GM12875 (cell line): Measurements from ENCODE around the gene STAP2.

Source experiments
- H3K4me3 ChIP-seq: one replicate; pipeline ENCODE4 v1.5.1; 2011; ENCODE audit warnings: low read depth, low read length, control low read depth
- CTCF ChIP-seq: IDR thresholded peaks from 2 replicates; pipeline ENCODE4 v1.5.1; 2011; ENCODE audit warnings: low read depth, mild to moderate bottlenecking, control low read depth, inconsistent platforms, low read length, moderate library complexity, borderline replicate concordance; ENCODE audit not compliant: insufficient read depth

Gene STAP2, protein sequence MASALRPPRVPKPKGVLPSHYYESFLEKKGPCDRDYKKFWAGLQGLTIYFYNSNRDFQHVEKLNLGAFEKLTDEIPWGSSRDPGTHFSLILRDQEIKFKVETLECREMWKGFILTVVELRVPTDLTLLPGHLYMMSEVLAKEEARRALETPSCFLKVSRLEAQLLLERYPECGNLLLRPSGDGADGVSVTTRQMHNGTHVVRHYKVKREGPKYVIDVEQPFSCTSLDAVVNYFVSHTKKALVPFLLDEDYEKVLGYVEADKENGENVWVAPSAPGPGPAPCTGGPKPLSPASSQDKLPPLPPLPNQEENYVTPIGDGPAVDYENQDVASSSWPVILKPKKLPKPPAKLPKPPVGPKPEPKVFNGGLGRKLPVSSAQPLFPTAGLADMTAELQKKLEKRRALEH

DNA sequence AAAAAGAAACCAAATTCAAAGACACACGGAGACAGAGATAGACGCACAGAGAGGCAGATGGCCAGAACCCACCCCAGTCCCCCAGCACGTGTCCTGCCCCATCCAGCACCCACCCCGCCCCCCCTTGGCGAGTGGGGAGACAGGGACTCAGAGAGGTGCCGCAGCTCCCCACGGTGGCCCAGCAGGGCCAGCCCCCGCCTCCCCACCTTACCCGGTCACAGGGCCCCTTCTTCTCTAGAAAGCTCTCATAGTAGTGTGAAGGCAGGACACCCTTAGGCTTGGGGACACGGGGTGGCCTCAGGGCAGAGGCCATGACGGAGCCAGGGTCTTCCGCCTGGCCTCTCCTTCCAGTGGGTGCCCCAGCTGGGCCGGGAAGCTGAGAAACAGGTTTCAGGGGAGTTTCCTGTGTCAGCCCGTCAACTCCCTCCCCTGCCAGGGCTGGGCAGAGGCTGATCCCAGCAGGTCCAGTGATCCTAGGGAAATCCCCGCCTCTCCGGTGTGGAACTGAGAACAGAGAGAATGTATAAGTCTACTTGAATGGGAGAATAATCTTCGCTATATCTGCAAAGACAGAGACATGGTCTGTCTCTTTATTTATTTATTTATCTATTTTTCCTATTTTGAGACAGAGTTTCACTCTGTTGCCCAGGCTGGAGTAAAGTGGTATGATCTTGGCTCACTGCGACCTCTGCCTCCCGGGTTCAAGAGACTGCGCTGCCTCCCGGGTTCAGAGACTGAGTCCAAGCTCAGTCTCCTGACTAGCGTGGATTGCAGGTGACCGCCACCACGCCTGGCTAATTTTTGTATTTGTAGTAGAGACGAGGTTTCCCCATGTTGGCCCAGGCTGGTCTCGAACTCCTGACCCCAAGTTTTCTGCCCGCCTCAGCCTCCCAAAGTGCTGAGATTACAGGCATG lies at the start of gene STAP2:
Gene STAP2, minus strand, starts transcription at position 387 of the 915 bp plus-strand sequence. Its CDS starts 74 bp downstream, at position 313.
- TF ChIP-seq CTCF, result no peak
- peak within 1 kb of the TSS; percentile 45 for H3K4me3 ChIP-seq

- TF ChIP-seq CTCF, result no peak
- H3K4me3 ChIP-seq, result peak overlapping the region; percentile 5
Measured at GRCh38 chr19:4386041-4386782, 47.6 kb upstream of the STAP2 start.

DNA sequence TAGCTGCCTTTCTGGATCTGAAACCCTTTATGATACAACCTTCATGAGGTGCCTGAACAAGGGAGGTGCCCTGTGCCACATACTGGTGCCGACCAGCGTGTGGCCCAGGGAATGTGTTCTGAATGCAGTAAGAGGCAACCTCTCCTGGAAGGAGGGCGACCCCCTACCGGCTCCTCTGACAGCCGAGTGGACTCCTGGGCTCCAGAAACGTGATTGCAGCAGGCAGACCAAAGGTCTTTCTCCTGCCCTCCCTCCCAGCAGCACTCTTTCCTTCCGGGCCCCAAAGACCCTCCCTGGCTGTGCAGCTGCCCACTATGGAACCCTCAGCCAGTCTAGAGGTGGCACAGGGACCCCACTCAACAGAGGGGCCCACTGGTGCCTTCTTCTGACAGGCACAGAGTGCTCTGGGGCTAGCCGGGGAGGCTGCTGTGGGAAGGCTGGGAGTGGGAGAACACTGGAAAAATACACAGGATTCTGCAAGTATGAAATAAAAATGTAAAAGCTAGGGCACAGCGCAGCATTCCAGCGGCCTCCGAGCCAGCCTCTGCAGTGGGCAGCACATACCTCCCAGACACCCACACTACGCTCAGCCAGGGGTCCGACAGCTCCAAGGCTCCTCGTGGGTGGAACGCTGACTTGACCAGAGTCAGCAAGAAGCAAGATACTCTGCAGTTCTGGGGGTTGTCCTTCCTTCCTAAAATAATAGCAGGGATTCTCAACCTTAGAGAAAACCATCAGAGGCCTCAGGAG lies 46.8 kb upstream of the STAP2 start:
- TF ChIP-seq CTCF, result no peak
- no peak overlapping the region for H3K4me3 ChIP-seq

DNA sequence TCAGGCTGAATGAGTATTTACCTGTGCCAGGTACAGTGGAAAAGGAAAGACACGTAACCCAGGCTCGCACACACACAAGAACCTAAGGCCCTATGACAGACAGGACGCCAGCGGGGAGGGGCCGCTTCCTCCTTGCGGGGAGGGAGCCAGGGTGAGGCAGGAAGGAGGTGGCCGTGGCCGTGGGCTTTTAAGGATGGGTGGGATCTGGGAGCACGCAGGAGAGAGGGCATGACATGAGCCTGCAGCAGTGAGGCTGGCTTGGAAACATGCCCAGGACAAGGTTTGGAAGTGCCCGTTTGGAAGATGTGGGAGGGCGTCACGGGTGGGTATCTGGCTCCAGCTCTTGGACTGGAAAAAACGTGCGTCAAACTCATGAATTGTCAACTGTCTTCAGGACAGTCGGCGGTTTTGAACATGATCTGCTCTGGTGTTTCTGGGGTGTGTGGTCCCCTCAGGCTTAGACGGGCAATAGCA lies 41.7 kb upstream of the STAP2 start:
- H3K4me3 ChIP-seq, result peak overlapping the region; percentile 10
- no peak for TF ChIP-seq CTCF

GRCh38 chr19:4379383-4380253 lies 41.0 kb upstream of the STAP2 start:
- H3K4me3 ChIP-seq, result peak overlapping the region; percentile 36
- TF ChIP-seq CTCF, result no peak
